ENCODE data around the gene OAS3.

DNA sequence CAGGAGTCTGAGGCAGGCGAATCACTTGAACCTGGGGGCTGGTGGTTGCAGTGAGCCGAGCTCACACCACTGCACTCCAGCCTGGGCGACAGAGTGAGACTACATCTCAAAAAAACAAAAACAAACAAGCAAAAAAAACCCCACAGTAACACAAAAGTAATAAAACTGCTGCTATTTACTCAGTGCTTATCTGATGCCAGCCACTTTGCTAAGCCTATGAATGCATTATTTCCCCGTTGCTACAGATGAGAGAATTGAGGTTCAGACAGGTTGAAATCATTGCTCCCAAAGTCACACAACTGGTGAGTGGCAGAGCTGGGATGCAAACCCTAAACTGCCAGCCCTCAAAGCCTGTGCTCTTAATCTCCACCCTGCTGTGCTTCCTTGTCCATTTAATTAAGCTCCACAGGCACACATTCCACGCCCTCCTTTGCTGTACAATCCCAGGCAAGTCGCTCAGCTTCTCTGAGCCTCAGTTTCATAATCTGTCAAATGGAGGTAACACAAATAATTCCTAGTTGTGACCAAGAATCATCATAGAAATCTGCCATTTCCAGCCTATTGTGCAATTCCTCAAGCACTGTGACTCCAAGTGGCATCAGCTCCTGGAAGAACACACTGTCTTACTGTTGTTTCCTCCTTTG, 5.7 kb upstream of the OAS3 start:
- no peak for TF ChIP-seq JUND (IDR thresholded peaks at IDR 0.05)
- TF ChIP-seq, protein P1, sequence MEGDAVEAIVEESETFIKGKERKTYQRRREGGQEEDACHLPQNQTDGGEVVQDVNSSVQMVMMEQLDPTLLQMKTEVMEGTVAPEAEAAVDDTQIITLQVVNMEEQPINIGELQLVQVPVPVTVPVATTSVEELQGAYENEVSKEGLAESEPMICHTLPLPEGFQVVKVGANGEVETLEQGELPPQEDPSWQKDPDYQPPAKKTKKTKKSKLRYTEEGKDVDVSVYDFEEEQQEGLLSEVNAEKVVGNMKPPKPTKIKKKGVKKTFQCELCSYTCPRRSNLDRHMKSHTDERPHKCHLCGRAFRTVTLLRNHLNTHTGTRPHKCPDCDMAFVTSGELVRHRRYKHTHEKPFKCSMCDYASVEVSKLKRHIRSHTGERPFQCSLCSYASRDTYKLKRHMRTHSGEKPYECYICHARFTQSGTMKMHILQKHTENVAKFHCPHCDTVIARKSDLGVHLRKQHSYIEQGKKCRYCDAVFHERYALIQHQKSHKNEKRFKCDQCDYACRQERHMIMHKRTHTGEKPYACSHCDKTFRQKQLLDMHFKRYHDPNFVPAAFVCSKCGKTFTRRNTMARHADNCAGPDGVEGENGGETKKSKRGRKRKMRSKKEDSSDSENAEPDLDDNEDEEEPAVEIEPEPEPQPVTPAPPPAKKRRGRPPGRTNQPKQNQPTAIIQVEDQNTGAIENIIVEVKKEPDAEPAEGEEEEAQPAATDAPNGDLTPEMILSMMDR (IDR thresholded peaks at IDR 0.05; ENCODE audit: low read depth, low read length, missing input control), result no peak
- TF ChIP-seq, protein P2, sequence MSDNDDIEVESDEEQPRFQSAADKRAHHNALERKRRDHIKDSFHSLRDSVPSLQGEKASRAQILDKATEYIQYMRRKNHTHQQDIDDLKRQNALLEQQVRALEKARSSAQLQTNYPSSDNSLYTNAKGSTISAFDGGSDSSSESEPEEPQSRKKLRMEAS (IDR thresholded peaks at IDR 0.05), result no peak
- TF ChIP-seq RAD21 (IDR thresholded peaks at IDR 0.05), result no peak
- no peak for TF ChIP-seq YY1 (IDR thresholded peaks at IDR 0.05)
- TF ChIP-seq, protein P3, sequence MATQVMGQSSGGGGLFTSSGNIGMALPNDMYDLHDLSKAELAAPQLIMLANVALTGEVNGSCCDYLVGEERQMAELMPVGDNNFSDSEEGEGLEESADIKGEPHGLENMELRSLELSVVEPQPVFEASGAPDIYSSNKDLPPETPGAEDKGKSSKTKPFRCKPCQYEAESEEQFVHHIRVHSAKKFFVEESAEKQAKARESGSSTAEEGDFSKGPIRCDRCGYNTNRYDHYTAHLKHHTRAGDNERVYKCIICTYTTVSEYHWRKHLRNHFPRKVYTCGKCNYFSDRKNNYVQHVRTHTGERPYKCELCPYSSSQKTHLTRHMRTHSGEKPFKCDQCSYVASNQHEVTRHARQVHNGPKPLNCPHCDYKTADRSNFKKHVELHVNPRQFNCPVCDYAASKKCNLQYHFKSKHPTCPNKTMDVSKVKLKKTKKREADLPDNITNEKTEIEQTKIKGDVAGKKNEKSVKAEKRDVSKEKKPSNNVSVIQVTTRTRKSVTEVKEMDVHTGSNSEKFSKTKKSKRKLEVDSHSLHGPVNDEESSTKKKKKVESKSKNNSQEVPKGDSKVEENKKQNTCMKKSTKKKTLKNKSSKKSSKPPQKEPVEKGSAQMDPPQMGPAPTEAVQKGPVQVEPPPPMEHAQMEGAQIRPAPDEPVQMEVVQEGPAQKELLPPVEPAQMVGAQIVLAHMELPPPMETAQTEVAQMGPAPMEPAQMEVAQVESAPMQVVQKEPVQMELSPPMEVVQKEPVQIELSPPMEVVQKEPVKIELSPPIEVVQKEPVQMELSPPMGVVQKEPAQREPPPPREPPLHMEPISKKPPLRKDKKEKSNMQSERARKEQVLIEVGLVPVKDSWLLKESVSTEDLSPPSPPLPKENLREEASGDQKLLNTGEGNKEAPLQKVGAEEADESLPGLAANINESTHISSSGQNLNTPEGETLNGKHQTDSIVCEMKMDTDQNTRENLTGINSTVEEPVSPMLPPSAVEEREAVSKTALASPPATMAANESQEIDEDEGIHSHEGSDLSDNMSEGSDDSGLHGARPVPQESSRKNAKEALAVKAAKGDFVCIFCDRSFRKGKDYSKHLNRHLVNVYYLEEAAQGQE (IDR thresholded peaks at IDR 0.05), result no peak
- TF ChIP-seq FOXA1 (IDR thresholded peaks at IDR 0.05), result no peak
- no peak for TF ChIP-seq EGR1 (IDR thresholded peaks at IDR 0.05; ENCODE audit: low read depth in 2 of 2)
- no peak for TF ChIP-seq SP1 (IDR thresholded peaks at IDR 0.05)
- TF ChIP-seq GABPA (IDR thresholded peaks at IDR 0.05 in 1 of 2, conservative IDR thresholded peaks at IDR 0.05 in 1 of 2), result no peak
- TF ChIP-seq TAF1 (conservative IDR thresholded peaks at IDR 0.05), result no peak
- no peak for TF ChIP-seq HNF4G (IDR thresholded peaks at IDR 0.05)
- TF ChIP-seq, protein P4, sequence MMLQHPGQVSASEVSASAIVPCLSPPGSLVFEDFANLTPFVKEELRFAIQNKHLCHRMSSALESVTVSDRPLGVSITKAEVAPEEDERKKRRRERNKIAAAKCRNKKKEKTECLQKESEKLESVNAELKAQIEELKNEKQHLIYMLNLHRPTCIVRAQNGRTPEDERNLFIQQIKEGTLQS (IDR thresholded peaks at IDR 0.05), result no peak
